ENCODE results near the gene WDR59. TPM values are rescaled to one million over a fixed set of nuclear protein-coding genes. Genes with fewer than 3 reads are reported as not detected.

Gene WDR59
- polyA plus RNA-seq, 3 donors, result 6.7 to 44.4 (median 7.8) TPM

DNA sequence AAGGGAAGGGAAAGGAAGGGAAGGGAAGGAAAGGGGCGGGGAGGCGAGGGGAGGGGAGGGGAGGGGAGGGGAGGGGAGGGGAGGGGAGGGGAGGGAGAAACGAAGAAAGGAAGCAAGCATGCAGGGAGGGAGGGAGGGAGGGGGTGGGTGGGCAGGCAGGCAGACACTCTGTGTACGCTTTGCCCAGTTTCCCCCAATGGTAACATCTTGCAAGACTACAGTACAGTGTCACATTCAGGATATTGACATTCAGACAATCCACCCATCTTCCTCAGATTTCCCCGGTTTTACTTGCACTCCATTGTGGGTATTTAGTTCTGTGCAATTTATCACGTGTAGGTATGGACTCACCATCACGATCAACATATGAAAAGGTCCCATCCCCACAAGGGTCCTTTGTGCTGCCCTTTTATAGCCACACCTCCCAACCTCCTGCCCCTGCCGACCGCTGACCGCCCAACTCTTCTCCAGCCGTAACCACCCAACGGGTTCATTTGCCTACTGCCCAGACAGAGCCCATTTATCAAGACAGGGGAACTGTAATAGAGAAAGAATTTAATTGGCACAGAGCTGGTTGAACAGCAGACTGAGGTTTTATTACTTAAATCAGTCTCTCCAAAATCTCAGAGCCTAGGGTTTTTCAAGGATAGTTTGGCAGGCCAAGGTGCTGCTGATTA lies 118.9 kb downstream of the WDR59 start:
- Histone ChIP-seq H2AFZ (ENCODE audit: insufficient read depth, low read depth, low read length, poor library complexity, severe bottlenecking) (no peak overlapping the region), H3K27me3 (ENCODE audit: control insufficient read depth in 2 of 2, insufficient read depth in 2 of 2, low read length in 2 of 2) (no peaks in the 10 kb centered on the region), H3K4me3 (replicated peaks in 1 of 3; ENCODE audit: low read depth in 2 of 3, low read length in 3 of 3) (no peak overlapping the region), H3K9ac (ENCODE audit: insufficient read depth, low read length, poor library complexity, severe bottlenecking) (no peak overlapping the region), H3K4me1 (ENCODE audit: control insufficient read depth in 1 of 2, insufficient read depth in 2 of 2, low read length in 2 of 2) (no peaks in the 10 kb centered on the region), H3K79me2 (ENCODE audit: insufficient read depth, low read length) (no peaks in the 10 kb centered on the region), H4K20me1 (ENCODE audit: insufficient read depth, low read length) (no peaks in the 10 kb centered on the region), H3K36me3 (replicated peaks in 1 of 2; ENCODE audit: control insufficient read depth in 1 of 2, insufficient read depth in 2 of 2, low read length in 2 of 2) (no peaks in the 10 kb centered on the region), H3K4me2 (replicated peaks; ENCODE audit: extremely low read depth, low read length, poor library complexity, severe bottlenecking) (no peak overlapping the region), H3K27ac (ENCODE audit: low read depth in 1 of 2, low read length in 2 of 2) (no peak overlapping the region), H3K9me3 (replicated peaks in 1 of 2; ENCODE audit: control insufficient read depth in 1 of 2, insufficient read depth in 1 of 2, low read length in 2 of 2) (no peaks in the 10 kb centered on the region)
- TF ChIP-seq, protein P1, sequence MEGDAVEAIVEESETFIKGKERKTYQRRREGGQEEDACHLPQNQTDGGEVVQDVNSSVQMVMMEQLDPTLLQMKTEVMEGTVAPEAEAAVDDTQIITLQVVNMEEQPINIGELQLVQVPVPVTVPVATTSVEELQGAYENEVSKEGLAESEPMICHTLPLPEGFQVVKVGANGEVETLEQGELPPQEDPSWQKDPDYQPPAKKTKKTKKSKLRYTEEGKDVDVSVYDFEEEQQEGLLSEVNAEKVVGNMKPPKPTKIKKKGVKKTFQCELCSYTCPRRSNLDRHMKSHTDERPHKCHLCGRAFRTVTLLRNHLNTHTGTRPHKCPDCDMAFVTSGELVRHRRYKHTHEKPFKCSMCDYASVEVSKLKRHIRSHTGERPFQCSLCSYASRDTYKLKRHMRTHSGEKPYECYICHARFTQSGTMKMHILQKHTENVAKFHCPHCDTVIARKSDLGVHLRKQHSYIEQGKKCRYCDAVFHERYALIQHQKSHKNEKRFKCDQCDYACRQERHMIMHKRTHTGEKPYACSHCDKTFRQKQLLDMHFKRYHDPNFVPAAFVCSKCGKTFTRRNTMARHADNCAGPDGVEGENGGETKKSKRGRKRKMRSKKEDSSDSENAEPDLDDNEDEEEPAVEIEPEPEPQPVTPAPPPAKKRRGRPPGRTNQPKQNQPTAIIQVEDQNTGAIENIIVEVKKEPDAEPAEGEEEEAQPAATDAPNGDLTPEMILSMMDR (IDR thresholded peaks at IDR 0.05), result no peak
- Mint-ChIP-seq H3K4me3 (no peak overlapping the region), H3K27me3 (ENCODE audit: low read depth in 3 of 3) (peaks cover 3 to 9% (median 5%) of the 10 kb centered on the region in 3 donors), H3K27ac (peak overlapping the region in 1 of 7 donors; percentile 28), H3K36me3 (no peaks in the 10 kb centered on the region), H3K9me3 (peaks cover 0 to 4% (median 2%) of the 10 kb centered on the region in 7 donors), H3K4me1 (peaks cover 10% of the 10 kb centered on the region)
- intact Hi-C loops (cut with micrococcal nuclease), result no loop called here
- WGBS (ENCODE audit: insufficient coverage), result 50% methylated on average over 1 of the region's 12 CpGs
- DNase-seq, result no peak

DNA sequence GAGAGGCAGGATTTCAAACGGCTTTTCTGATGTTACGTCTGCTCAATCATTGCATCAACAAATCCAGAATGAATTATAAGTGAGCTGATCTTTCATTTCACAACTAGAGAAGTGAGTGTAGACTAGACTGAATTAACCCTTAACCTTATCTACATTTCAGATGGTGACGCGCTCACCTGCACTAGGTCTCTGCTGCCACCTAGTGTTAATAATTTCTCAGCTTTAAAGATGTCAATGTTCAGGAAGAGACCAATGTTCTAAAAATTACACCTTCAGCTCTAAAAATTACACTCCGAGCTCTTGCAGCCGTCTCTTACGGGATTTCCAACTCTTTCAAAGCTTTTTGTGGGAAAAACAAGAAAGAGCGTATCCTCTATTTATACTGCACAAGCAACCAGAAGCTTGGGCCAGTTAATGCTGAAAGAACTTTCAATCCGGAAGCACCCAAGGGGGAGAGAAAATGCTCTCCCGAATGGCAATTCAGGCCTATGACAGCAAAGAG lies 122.1 kb downstream of the WDR59 start:
- TF ChIP-seq, protein P1 (IDR thresholded peaks at IDR 0.05), result peak; percentile 78
- Histone ChIP-seq H4K20me1 (ENCODE audit: insufficient read depth, low read length) (no peaks in the 10 kb centered on the region), H3K36me3 (replicated peaks in 1 of 2; ENCODE audit: control insufficient read depth in 1 of 2, insufficient read depth in 2 of 2, low read length in 2 of 2) (no peaks in the 10 kb centered on the region), H3K4me3 (replicated peaks in 1 of 3; ENCODE audit: low read depth in 2 of 3, low read length in 3 of 3) (no peak overlapping the region), H2AFZ (ENCODE audit: insufficient read depth, low read depth, low read length, poor library complexity, severe bottlenecking) (no peak overlapping the region), H3K4me1 (ENCODE audit: control insufficient read depth in 1 of 2, insufficient read depth in 2 of 2, low read length in 2 of 2) (no peaks in the 10 kb centered on the region), H3K4me2 (replicated peaks; ENCODE audit: extremely low read depth, low read length, poor library complexity, severe bottlenecking) (no peak overlapping the region), H3K27ac (ENCODE audit: low read depth in 1 of 2, low read length in 2 of 2) (no peak overlapping the region), H3K27me3 (ENCODE audit: control insufficient read depth in 2 of 2, insufficient read depth in 2 of 2, low read length in 2 of 2) (no peaks in the 10 kb centered on the region), H3K9ac (ENCODE audit: insufficient read depth, low read length, poor library complexity, severe bottlenecking) (no peak overlapping the region), H3K79me2 (ENCODE audit: insufficient read depth, low read length) (no peaks in the 10 kb centered on the region), H3K9me3 (replicated peaks in 1 of 2; ENCODE audit: control insufficient read depth in 1 of 2, insufficient read depth in 1 of 2, low read length in 2 of 2) (no peaks in the 10 kb centered on the region)
- WGBS (ENCODE audit: insufficient coverage), result no CpG with 5 or more reads among the region's 10 CpGs
- intact Hi-C loops (cut with micrococcal nuclease), result no loop called here
- H3K27ac Mint-ChIP-seq, result no peak overlapping the region
- peaks cover 10% of the 10 kb centered on the region for H3K4me1 Mint-ChIP-seq
- H3K36me3 Mint-ChIP-seq, result no peaks in the 10 kb centered on the region
- DNase-seq, result peak; percentile 6 to 20 (median 12)
- H3K4me3 Mint-ChIP-seq, result no peak overlapping the region
- peaks cover 0 to 7% (median 2%) of the 10 kb centered on the region in 7 donors for H3K9me3 Mint-ChIP-seq
- peaks cover 3 to 11% (median 5%) of the 10 kb centered on the region in 3 donors for H3K27me3 Mint-ChIP-seq (ENCODE audit: low read depth in 3 of 3)
